Measurements from ENCODE around the gene RHOT1.
"Not testable (repeated sequence)": the region's sequence is repeated elsewhere in the genome, so short reads cannot be mapped to it uniquely, and the experiment has no call there.

Gene RHOT1

GRCh38 chr17:32161506-32162365, 19.4 kb downstream of the RHOT1 start:
- TF ChIP-seq POLR2A (IDR thresholded peaks at IDR 0.05; ENCODE audit: low read length) (no peak), GATA1 (IDR thresholded peaks at IDR 0.05; ENCODE audit: low read depth, low read length) (no peak)
- no peak for DNase-seq

GRCh38 chr17:32174889-32175288, 32.6 kb downstream of the RHOT1 start:
- DNase-seq, result no peak
- TF ChIP-seq POLR2A (IDR thresholded peaks at IDR 0.05; ENCODE audit: low read length) (no peak), GATA1 (IDR thresholded peaks at IDR 0.05; ENCODE audit: low read depth, low read length) (no peak)

GRCh38 chr17:32178679-32179078, 36.4 kb downstream of the RHOT1 start:
- not testable (repeated sequence) for DNase-seq

GRCh38 chr17:32179103-32179502, 36.8 kb downstream of the RHOT1 start:
- DNase-seq, result not testable (repeated sequence)

GRCh38 chr17:32179526-32179925, 37.2 kb downstream of the RHOT1 start:
- DNase-seq, result not testable (repeated sequence)

- DNase-seq, result not testable (repeated sequence)
Observed at GRCh38 chr17:32180262-32180661, 38.0 kb downstream of the RHOT1 start.

GRCh38 chr17:32185875-32186274, 43.6 kb downstream of the RHOT1 start:
- no peak for TF ChIP-seq GATA1 (IDR thresholded peaks at IDR 0.05; ENCODE audit: low read depth, low read length)
- TF ChIP-seq POLR2A (IDR thresholded peaks at IDR 0.05; ENCODE audit: low read length), result no peak
- DNase-seq, result no peak

GRCh38 chr17:32187271-32187670, 45.0 kb downstream of the RHOT1 start:
- DNase-seq, result no peak

GRCh38 chr17:32189343-32189742, 47.0 kb downstream of the RHOT1 start:
- TF ChIP-seq GATA1 (IDR thresholded peaks at IDR 0.05; ENCODE audit: low read depth, low read length) (no peak), POLR2A (IDR thresholded peaks at IDR 0.05; ENCODE audit: low read length) (no peak)
- DNase-seq, result no peak

More at GRCh38 chr17:32187271-32187670, 45.0 kb downstream of the RHOT1 start:
- TF ChIP-seq GATA1 (IDR thresholded peaks at IDR 0.05; ENCODE audit: low read depth, low read length), result no peak
- TF ChIP-seq POLR2A (IDR thresholded peaks at IDR 0.05; ENCODE audit: low read length), result no peak

GRCh38 chr17:32191306-32191705, 49.0 kb downstream of the RHOT1 start:
- DNase-seq, result no peak

GRCh38 chr17:32192379-32192778, 50.1 kb downstream of the RHOT1 start:
- DNase-seq, result no peak
- no peak for TF ChIP-seq POLR2A (IDR thresholded peaks at IDR 0.05; ENCODE audit: low read length)
- no peak for TF ChIP-seq GATA1 (IDR thresholded peaks at IDR 0.05; ENCODE audit: low read depth, low read length)

More at GRCh38 chr17:32191306-32191705, 49.0 kb downstream of the RHOT1 start:
- no peak for TF ChIP-seq GATA1 (IDR thresholded peaks at IDR 0.05; ENCODE audit: low read depth, low read length)
- no peak for TF ChIP-seq POLR2A (IDR thresholded peaks at IDR 0.05; ENCODE audit: low read length)

- TF ChIP-seq GATA1 (IDR thresholded peaks at IDR 0.05; ENCODE audit: low read depth, low read length) (no peak), POLR2A (IDR thresholded peaks at IDR 0.05; ENCODE audit: low read length) (no peak)
- no peak for DNase-seq
Observed at GRCh38 chr17:32197987-32198386, 55.7 kb downstream of the RHOT1 start.

- TF ChIP-seq GATA1 (IDR thresholded peaks at IDR 0.05; ENCODE audit: low read depth, low read length) (no peak), POLR2A (IDR thresholded peaks at IDR 0.05; ENCODE audit: low read length) (no peak)
- no peak for DNase-seq
Observed at GRCh38 chr17:32206861-32207260, 64.6 kb downstream of the RHOT1 start.

GRCh38 chr17:32208436-32208835, 66.1 kb downstream of the RHOT1 start:
- no peak for DNase-seq
- no peak for TF ChIP-seq GATA1 (IDR thresholded peaks at IDR 0.05; ENCODE audit: low read depth, low read length)
- TF ChIP-seq POLR2A (IDR thresholded peaks at IDR 0.05; ENCODE audit: low read length), result no peak

- TF ChIP-seq POLR2A (IDR thresholded peaks at IDR 0.05; ENCODE audit: low read length) (no peak), GATA1 (IDR thresholded peaks at IDR 0.05; ENCODE audit: low read depth, low read length) (no peak)
- no peak for DNase-seq
Observed at GRCh38 chr17:32209608-32210007, 67.3 kb downstream of the RHOT1 start.

- DNase-seq, result no peak
- TF ChIP-seq GATA1 (IDR thresholded peaks at IDR 0.05; ENCODE audit: low read depth, low read length) (no peak), POLR2A (IDR thresholded peaks at IDR 0.05; ENCODE audit: low read length) (no peak)
Observed at GRCh38 chr17:32211671-32212070, 69.4 kb downstream of the RHOT1 start.
